Measurements from ENCODE around the gene SLC25A26. TPM values are rescaled to one million over a fixed set of nuclear protein-coding genes. Genes with fewer than 3 reads are reported as not detected.

The SLC25A26 gene
- total and polyA plus RNA-seq, 2 of the 13 experiments (the other 11 are each of a cell fraction or from before 2014, with no cell fraction given): 23.1 to 32.7 TPM

- no peak for FAIRE-seq
Measured at GRCh38 chr3:66268864-66269263, 48.1 kb downstream of the SLC25A26 start.

More at GRCh38 chr3:66268864-66269263, 48.1 kb downstream of the SLC25A26 start:
- Histone ChIP-seq H4K20me1 (ENCODE audit: insufficient read depth, low read length) (no peaks in the 10 kb centered on the region), H3K4me2 (ENCODE audit: low read depth, low read length) (no peak overlapping the region), H3K9me3 (ENCODE audit: low read length) (no peaks in the 10 kb centered on the region), H3K9ac (ENCODE audit: insufficient read depth, low read depth, low read length) (no peak overlapping the region), H3K79me2 (ENCODE audit: insufficient read depth, low read length) (no peaks in the 10 kb centered on the region), H2AFZ (ENCODE audit: low read length) (no peak overlapping the region), H3K27ac (ENCODE audit: extremely low read length, insufficient read depth, low read length) (no peak overlapping the region), H3K36me3 (replicated peaks in 1 of 2; ENCODE audit: control insufficient read depth in 1 of 2, insufficient read depth in 2 of 2, low read length in 2 of 2) (peaks cover 6 to 7% of the 10 kb centered on the region in 2 experiments; a peak in 1 of 5 replicates), H3K4me1 (ENCODE audit: insufficient read depth, low read length) (peaks cover 9% of the 10 kb centered on the region; the same call in 1 of the 2 replicates), H3K27me3 (ENCODE audit: control insufficient read depth in 1 of 2, insufficient read depth in 2 of 2, low read length in 2 of 2) (no peaks in the 10 kb centered on the region), H3K4me3 (replicated peaks in 1 of 3; ENCODE audit: insufficient read depth in 1 of 3, low read depth in 2 of 3, low read length in 3 of 3) (no peak overlapping the region)
- 95% methylated on average over 4 of the region's 4 CpGs for WGBS (ENCODE audit: low lambda C conversion rate)
- CTCF ChIA-PET (ENCODE audit: low intra/inter-chr PET ratio, low total read pairs): no interaction called here
- no peak for ATAC-seq
- POLR2A ChIA-PET: no interaction called here
- TF ChIP-seq MTERF4 (CRISPR knock-in tag; IDR thresholded peaks at IDR 0.05) (no peak), FOXA1 (IDR thresholded peaks at IDR 0.05) (no peak), FOXA1 (CRISPR knock-in tag; IDR thresholded peaks at IDR 0.05) (no peak), LRRFIP1 (CRISPR knock-in tag; conservative IDR thresholded peaks at IDR 0.05) (no peak), ZNF720 (CRISPR knock-in tag; IDR thresholded peaks at IDR 0.05) (no peak), MED1 (CRISPR knock-in tag; IDR thresholded peaks at IDR 0.05) (no peak), THYN1 (CRISPR knock-in tag; IDR thresholded peaks at IDR 0.05; ENCODE audit: borderline replicate concordance, low read depth) (no peak), HDAC6 (IDR thresholded peaks at IDR 0.05; ENCODE audit: low read depth, low read length) (no peak), CHD4 (IDR thresholded peaks at IDR 0.05; ENCODE audit: borderline replicate concordance, low read length) (no peak), ZNF766 (CRISPR knock-in tag; IDR thresholded peaks at IDR 0.05; ENCODE audit: borderline replicate concordance) (no peak), ZFP36 (IDR thresholded peaks at IDR 0.05; ENCODE audit: borderline replicate concordance, low read depth, low read length, partially characterized antibody) (no peak)
- no TSS peak for BruUV-seq (replicated peaks)
- DNase-seq (ENCODE audit: low spot score): no peak
- intact Hi-C loops (cut with micrococcal nuclease; ENCODE audit: unreplicated experiment) (no loop called here), in situ Hi-C loops (cut with HindIII; ENCODE audit: extremely low pct_ligation_motif_present, low pct_unique_long_range_greater_than_20kb) (no loop called here)
